Right kidney (tissue), 9 donors: ENCODE measurements around the gene TAF11L13.
"Not testable (repeated sequence)": the region's sequence is repeated elsewhere in the genome, so short reads cannot be mapped to it uniquely, and the experiment has no call there.

Experiments
- DNase-seq: peaks from one replicate; pipeline ENCODE4 v3.0.0-alpha.2; 2016
- long read RNA-seq, 8 donors: transcript quantifications; one replicate each; lab custom pipeline, GENCODE V29; 2026

TAF11L13 gene
- long read RNA-seq, donor 1, result 0 reads
- long read RNA-seq, donor 2, result 0 reads
- long read RNA-seq, donor 3, result 0 reads
- long read RNA-seq, donor 4, result 0 reads
- long read RNA-seq, donor 5, result 0 reads
- long read RNA-seq, donor 6, result 0 reads
- long read RNA-seq, donor 7, result 0 reads
- long read RNA-seq, donor 8, result 0 reads

DNA sequence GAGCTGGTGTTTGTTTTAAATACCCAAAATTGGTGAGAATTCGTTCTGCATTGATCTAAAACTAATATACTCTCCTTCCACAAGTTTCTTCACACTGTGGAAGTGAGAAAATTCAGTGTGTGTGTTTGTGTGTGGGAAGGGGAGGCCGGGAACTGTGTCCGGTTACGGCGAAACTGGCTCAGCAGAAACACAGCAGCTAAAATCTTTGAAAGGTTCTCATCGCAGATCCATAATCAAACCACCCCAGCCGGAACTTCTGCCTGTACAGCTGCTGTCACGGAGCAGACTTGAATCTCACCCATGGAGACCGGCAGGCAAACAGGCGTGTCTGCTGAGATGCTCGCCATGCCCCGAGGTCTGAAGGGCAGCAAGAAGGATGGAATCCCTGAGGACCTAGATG is at the start of gene TAF11L13:
Gene TAF11L13, plus strand, starts transcription at position 301 of the 400 bp plus-strand sequence.
- DNase-seq, result not testable (repeated sequence)

- DNase-seq, result not testable (repeated sequence)
Measured at GRCh38 chr5:17585658-17586057, 46.2 kb upstream of the TAF11L13 start, which contains the start of gene TAF11L7. Gene TAF11L7 (minus strand): TSS chr5:17585758.

DNA sequence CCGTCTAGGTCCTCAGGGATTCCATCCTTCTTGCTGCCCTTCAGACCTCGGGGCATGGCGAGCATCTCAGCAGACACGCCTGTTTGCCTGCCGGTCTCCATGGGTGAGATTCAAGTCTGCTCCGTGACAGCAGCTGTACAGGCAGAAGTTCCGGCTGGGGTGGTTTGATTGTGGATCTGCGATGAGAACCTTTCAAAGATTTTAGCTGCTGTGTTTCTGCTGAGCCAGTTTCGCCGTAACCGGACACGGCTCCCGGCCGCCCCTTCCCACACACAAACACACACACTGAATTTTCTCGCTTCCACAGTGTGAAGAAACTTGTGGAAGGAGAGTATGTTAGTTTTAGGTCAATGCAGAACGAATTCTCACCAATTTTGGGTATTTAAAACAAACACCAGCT is 41.0 kb upstream of the TAF11L13 start, which contains the start of gene TAF11L8:
Gene TAF11L8, minus strand, starts transcription at position 101 of the 400 bp plus-strand sequence.
- not testable (repeated sequence) for DNase-seq

DNA sequence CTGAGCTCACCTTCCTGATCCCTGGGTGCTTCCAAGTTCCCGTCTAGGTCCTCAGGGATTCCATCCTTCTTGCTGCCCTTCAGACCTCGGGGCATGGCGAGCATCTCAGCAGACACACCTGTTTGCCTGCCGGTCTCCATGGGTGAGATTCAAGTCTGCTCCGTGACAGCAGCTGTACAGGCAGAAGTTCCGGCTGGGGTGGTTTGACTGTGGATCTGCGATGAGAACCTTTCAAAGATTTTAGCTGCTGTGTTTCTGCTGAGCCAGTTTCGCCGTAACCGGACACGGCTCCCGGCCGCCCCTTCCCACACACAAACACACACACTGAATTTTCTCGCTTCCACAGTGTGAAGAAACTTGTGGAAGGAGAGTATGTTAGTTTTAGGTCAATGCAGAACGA is 37.6 kb upstream of the TAF11L13 start, which contains the start of gene TAF11L9:
Gene TAF11L9, minus strand, starts transcription at position 140 of the 400 bp plus-strand sequence.
- not testable (repeated sequence) for DNase-seq

GRCh38 chr5:17597728-17598127 is 34.2 kb upstream of the TAF11L13 start, which contains the start of gene TAF11L10:
Gene TAF11L10 (minus strand): TSS chr5:17597828.
- DNase-seq, result not testable (repeated sequence)

DNA sequence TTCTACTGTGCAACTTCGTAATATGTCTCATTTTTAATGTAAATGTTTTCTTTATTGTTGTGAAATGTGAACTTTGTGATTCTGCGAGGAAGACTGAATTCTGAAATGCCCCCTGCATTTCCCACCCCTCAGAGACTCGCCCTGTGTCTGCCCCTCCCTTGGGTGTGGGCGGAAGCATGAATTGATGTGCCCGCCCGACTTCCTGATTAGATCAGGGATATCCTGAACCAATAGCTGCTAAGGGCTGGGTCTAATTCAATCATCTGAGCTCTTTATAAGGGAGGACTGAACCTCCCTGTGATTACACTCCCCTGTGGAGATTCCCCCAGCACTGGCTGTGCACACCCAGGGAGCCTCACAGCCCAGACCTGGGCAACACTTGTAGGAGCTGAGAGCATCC is 28.0 kb upstream of the TAF11L13 start, which contains the start of gene TAF11L11:
Gene TAF11L11, plus strand, starts transcription at position 304 of the 400 bp plus-strand sequence.
- DNase-seq, result not testable (repeated sequence)

GRCh38 chr5:17604951-17605350 is 26.9 kb upstream of the TAF11L13 start:
- DNase-seq, result no peak

DNA sequence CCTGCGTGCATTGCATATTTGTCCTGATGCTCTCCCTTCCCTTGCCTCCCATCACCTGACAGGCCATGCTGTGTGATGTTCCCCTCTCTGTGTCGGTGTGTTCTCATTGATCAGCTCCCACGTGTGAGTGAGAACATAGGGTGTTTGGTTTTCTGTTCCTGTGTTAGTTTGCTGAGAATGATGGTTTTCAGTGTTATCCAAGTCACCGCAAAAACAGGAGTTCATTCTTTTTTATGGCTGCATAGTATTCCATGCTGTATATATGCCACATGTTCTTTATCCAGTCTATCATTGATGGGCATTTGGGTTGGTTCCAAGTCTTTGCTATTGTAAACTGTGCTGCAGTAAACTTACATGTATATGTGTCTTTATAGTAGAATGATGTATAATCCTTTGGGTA is 24.4 kb upstream of the TAF11L13 start:
- not testable (repeated sequence) for DNase-seq

DNA sequence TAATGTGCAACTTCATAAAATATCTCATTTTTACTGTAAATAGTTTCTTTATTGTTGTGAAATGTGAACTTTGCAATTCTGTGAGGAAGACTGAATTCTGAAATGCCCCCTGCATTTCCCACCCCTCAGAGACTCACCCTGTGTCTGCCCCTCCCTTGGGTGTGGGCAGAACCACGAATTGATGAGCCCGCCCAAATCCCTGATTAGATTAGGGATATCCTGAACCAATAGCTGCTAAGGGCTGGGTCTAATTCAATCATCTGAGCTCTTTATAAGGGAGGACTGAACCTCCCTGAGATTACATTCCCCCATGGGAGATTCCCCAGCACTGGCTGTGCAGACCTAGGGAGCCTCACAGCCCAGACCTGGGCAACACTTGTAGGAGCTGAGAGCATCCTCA is 21.8 kb upstream of the TAF11L13 start, which contains the start of gene TAF11L12:
Gene TAF11L12, plus strand, starts transcription at position 301 of the 400 bp plus-strand sequence.
- not testable (repeated sequence) for DNase-seq

- no peak for DNase-seq
Measured at GRCh38 chr5:17614872-17615605, 16.8 kb upstream of the TAF11L13 start.

- no peak for DNase-seq
Measured at GRCh38 chr5:17619354-17619753, 12.5 kb upstream of the TAF11L13 start.

DNA sequence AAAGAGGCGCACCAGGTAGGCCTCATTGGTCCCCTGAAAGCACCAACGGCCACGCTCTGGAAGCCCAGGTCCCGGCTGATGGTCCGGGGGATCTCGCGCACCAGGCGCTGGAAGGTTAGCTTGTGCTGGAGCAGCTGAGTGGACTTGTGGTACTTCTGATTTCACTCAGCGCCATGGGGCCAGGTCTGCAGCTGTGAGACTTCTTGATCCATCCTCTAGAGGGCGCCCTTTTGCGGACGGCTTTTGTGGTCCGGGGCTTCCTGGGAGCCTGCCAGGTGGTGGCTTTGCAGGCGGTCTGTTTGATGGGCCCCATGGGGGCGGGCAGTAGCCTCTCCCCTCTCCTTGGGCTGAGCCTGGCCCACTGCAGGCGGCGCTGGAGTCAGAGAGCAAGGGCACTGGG is 11.3 kb upstream of the TAF11L13 start:
- no peak for DNase-seq

- no peak for DNase-seq
Measured at GRCh38 chr5:17625686-17626085, 6.2 kb upstream of the TAF11L13 start.

DNA sequence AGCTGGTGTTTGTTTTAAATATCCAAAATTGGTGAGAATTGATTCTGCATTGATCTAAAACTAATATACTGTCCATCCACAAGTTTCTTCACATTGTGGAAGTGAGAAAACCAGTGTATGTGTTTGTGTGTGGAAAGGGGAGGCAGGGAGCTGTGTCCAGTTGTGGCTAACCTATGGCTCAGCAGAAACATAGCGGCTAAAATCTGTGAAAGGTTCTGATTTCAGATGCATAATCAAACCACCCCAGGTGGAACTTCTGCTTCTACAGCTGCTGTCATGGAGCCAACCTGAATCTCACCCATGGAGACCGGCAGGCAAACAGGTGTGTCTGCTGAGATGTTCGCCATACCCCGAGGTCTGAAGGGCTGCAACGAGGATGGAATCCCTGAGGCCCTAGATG is 2.3 kb downstream of the TAF11L13 start, which contains the start of gene TAF11L14:
Gene TAF11L14, plus strand, starts transcription at position 301 of the 400 bp plus-strand sequence.
- DNase-seq, result no peak

DNA sequence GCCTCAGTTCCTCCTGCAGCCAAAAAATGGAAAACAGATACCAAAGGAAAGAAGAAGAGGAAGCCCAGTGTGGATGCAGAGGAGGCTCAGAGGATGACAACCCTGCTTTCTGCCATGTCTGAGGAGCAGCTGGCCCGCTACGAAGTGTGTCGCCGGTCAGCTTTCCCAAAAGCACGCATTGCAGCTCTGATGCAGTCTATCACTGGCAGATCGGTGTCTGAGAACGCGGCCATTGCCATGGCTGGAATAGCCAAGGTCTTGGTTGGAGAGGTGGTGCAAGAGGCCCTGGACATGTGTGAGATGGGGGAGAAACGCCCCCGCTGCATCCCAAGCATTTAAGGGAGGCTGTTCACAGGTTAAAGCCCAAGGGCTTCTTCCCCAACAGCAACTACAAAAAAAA is 17.3 kb downstream of the TAF11L13 start:
- not testable (repeated sequence) for DNase-seq

DNA sequence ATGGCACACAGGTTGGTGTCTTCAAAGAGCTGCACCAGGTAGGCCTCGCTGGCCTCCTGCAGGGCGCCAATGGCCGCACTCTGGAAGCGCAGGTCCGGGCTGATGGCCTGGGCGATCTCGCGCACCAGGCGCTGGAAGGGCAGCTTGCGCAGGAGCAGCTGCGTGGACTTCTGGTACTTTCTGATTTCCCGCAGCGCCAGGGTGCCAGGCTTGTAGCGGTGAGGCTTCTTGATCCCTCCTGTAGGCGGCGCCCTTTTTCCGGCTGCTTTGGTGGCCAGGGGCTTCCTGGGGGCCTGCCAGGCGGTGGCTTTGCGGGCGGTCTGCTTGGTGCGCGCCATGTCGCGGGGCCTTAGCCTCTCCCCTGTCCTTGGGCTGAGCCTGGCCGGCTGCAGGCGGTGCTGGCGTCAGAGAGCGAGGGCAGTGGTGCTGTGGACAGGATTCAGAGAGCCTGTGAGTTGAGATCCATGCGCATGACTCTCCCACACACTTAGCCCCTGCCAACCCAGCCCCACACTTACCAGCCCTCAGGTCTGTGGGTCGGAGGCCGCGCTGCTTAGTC is 23.4 kb downstream of the TAF11L13 start:
- not testable (repeated sequence) for DNase-seq

DNA sequence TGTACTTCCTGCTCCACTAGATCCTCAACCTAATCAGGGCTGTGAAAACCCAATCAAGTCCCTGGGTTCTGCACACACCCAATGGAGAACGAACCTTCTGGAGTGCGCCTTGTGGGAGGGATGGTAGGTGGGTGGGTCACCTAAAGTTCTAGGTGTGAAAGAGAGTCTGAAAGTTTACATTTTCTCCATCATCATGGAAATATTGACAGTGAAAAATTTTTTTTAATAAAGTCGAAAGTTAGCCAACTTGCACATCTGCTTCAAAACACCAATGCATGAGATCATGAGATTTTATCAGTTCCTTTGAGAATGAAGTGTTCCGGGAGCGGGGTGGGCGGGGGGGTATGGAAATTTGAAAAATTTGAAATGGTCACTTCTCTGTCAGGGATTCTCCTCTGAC is 24.0 kb downstream of the TAF11L13 start:
- no peak for DNase-seq

- DNase-seq, result no peak
Measured at GRCh38 chr5:17663182-17663581, 31.3 kb downstream of the TAF11L13 start.

GRCh38 chr5:17665836-17666235 is 33.9 kb downstream of the TAF11L13 start:
- no peak for DNase-seq

DNA sequence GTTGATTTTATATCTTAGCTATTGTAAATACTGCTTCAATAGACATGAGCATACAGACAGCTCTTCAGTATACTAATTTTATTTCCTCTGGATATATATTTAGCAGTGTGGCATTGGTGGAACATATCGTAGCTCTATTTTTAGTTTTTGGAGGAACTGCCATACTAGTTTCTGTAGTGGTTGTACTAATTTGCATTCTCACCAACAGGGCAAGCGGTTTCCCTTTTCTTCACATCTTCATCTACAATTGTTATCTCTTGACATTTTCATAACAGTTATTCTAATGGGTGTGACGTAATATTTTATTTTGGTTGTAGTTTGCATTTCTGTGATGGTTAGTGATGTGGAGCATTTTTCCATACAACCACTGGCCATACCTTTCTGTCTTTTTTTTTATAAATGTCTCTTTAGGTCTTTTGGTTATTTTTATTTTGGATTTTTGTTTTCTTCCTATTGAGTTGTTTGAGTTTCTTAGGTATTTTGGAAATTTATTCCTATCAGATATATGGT is 34.9 kb downstream of the TAF11L13 start:
- no peak for DNase-seq

- no peak for DNase-seq
Measured at GRCh38 chr5:17670353-17670752, 38.5 kb downstream of the TAF11L13 start.

DNA sequence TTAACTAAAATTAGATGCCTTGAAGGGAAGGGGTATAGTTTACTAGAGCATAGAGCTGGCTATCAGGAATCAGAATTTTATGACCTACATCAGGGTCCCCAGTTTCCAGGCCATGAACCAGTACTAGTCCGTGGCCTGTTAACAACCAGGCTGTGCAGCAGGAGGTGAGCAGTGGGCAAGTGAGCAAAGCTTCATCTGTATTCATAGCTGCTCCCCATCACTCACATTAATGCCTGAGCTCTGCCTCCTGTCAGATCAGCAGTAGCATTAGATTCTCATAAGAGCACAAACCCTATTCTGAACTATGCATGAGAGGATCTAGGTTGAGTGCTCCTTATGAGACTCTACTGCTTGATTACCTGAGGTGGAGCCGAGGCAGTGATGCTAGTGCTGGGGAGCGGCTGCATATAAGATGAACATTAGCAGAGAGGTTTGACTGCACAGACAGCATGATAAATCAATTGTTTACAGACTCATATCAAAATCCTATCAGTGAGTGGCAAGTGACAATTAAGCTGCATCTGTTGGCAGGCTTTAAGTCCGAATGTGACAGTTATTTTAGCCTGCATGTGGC is 47.0 kb downstream of the TAF11L13 start:
- no peak for DNase-seq
